Skeletal muscle satellite cell (primary cell): ENCODE data around the gene ATP5F1A.

Source experiments
- H3K27me3 ChIP-seq: 2 replicates; pipeline ENCODE4 v1.7.0; 2013; ENCODE audit warnings: low read length; ENCODE audit not compliant: control insufficient read depth, insufficient read depth
- H3K36me3 ChIP-seq: 2 replicates; pipeline ENCODE4 v1.7.0; 2013; ENCODE audit warnings: mild to moderate bottlenecking, control low read depth, low read length; ENCODE audit not compliant: insufficient read depth
- H3K4me1 ChIP-seq: 2 replicates; pipeline ENCODE4 v1.7.0; 2013; ENCODE audit warnings: low read length; ENCODE audit not compliant: control insufficient read depth, insufficient read depth
- H3K4me2 ChIP-seq: 2 replicates; pipeline ENCODE4 v1.7.0; 2013; ENCODE audit warnings: mild to moderate bottlenecking, low read length
- H3K4me3 ChIP-seq: 2 replicates; pipeline ENCODE4 v1.7.0; 2013; ENCODE audit warnings: low read length
- H3K9ac ChIP-seq: 2 replicates; pipeline ENCODE4 v1.7.0; 2013; ENCODE audit warnings: mild to moderate bottlenecking, low read depth, low read length, moderate library complexity
- H3K9me3 ChIP-seq: replicated peaks from 2 replicates; pipeline ENCODE4 v1.7.0; 2013; ENCODE audit warnings: mild to moderate bottlenecking, control low read depth, low read length

ATP5F1A gene

GRCh38 chr18:46072959-46073358, 25.1 kb downstream of the ATP5F1A start:
- peaks cover 8% of the 10 kb centered on the region for H3K36me3 ChIP-seq
- no peaks in the 10 kb centered on the region for H3K27me3 ChIP-seq
- no peaks in the 10 kb centered on the region for H3K9me3 ChIP-seq
- no peak overlapping the region for H3K4me3 ChIP-seq
- H3K4me1 ChIP-seq: peaks cover 18% of the 10 kb centered on the region
- H3K4me2 ChIP-seq: no peak overlapping the region
- H3K9ac ChIP-seq: no peak overlapping the region

DNA sequence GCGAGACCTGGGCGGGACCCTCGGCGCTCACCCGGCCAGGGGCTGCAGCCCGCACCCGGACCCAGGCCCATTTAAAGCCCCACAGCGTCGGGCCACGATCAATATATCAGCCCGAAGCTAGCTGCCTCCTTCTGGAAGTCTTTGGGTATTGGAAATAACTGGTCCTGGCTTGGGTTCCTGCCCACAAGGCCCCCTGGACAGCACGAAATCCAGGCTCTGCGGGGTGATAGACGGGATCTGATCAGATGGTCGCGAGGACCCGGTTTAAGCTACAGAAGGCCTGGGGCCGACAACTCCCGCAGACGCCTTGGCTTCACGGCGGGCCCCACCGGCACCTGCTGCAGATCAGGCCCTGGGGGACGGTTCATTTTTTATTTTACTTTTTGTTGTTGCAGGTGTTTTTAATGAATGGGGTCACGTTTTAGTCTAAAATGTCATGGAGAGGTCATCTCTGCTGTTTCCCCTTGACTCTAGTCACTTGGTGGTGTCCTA, 25.7 kb downstream of the ATP5F1A start:
- Histone ChIP-seq H3K9me3 (no peaks in the 10 kb centered on the region), H3K4me2 (peak overlapping the region; percentile 92), H3K9ac (peak overlapping the region; percentile 82), H3K36me3 (peaks cover 3% of the 10 kb centered on the region), H3K4me3 (peak overlapping the region; percentile 85), H3K4me1 (peaks cover 18% of the 10 kb centered on the region), H3K27me3 (no peaks in the 10 kb centered on the region)

DNA sequence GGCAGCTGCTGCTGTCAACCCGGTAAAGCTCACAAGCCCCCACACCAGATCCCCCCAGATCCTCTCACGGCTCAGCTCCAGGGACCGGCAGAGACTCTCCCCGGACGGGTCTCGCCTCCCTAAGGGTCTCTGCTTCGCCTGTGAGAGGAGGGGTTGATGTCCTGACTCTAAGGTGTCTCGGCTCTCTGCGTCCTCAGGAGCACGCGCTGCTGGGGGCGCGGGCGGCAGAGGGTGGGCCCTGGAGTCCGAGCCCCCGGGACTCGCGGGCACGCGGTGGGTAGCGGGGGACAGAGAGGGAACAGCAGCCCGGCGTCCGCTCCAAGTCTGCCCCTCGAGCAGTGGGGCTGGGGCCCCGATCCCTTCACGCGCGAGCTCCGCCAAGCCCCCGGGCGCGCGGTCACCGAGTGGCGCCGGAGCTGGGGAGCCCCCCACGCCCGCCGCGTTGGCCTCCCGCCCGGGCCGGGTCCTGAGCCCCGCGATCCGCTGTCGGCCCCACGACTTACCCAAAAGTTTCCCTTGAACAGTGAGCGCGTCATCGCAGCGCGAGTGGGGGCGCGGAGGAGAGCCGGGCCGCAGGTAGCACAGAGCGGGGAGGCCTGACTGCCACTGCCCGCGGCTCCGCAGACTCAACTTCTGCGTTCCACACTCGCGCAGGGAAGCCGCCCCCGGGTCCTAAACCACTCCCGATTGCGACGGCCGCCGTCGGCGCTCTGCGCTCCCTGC, 26.3 kb downstream of the ATP5F1A start, which contains the start of gene PSTPIP2:
TSS of gene PSTPIP2 (minus strand) at position 608 of the 723 bp plus-strand sequence. CDS start at position 536, 72 bp downstream.
- Histone ChIP-seq H3K4me1 (peaks cover 18% of the 10 kb centered on the region), H3K9me3 (no peaks in the 10 kb centered on the region), H3K27me3 (no peaks in the 10 kb centered on the region), H3K4me3 (peak within 1 kb of the TSS; percentile 85), H3K36me3 (no peaks in the 10 kb centered on the region), H3K9ac (peak within 1 kb of the TSS; percentile 82), H3K4me2 (peak within 1 kb of the TSS; percentile 92)

GRCh38 chr18:46070815-46071652, 27.1 kb downstream of the ATP5F1A start:
- no peaks in the 10 kb centered on the region for H3K27me3 ChIP-seq
- H3K4me2 ChIP-seq: peak overlapping the region; percentile 92
- H3K4me1 ChIP-seq: peaks cover 18% of the 10 kb centered on the region
- no peaks in the 10 kb centered on the region for H3K9me3 ChIP-seq
- peak overlapping the region; percentile 82 for H3K9ac ChIP-seq
- H3K4me3 ChIP-seq: peak overlapping the region; percentile 85
- H3K36me3 ChIP-seq: no peaks in the 10 kb centered on the region

DNA sequence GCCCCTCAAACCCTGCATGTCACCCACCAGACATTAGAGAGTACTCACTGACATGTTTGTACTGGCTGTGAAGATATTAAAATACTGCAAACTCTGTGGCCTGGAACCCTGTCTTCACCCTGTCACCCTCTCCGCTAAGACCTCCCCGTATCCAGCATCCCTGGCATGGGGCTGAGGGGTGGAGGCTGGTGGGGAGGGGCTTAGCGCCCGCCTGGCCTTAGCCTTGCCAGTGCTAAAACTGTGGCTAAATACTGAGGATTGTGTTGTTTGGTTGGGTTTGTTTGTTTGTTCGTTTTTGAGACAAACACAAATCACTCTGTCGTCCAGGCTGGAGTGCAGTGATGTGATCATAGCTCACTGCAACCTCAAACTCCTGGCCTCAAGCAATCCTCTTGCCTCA, 27.9 kb downstream of the ATP5F1A start:
- H3K4me2 ChIP-seq: no peak overlapping the region
- no peak overlapping the region for H3K9ac ChIP-seq
- H3K27me3 ChIP-seq: no peaks in the 10 kb centered on the region
- no peaks in the 10 kb centered on the region for H3K36me3 ChIP-seq
- H3K9me3 ChIP-seq: no peaks in the 10 kb centered on the region
- H3K4me1 ChIP-seq: peaks cover 18% of the 10 kb centered on the region
- H3K4me3 ChIP-seq: no peak overlapping the region

DNA sequence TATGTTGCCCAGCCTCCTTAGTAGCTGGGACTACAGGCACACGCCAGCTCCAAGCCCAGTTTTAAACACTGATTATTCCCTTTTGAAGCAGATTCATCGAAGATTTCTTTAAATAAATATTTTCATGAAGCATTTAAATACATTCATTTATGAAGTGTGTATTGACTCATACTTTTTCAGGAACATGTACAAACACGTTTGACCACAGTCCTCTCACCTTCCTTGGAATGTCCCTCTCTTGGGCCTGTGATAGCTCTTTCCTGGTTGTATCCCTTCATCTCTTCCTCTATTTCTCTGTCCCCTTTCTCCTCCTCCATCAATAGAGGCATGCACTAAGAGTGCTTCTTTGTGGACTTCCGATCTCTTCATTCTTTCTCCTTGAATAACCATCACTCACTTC, 28.6 kb downstream of the ATP5F1A start:
- no peak overlapping the region for H3K4me3 ChIP-seq
- H3K4me2 ChIP-seq: no peak overlapping the region
- peaks cover 18% of the 10 kb centered on the region for H3K4me1 ChIP-seq
- no peaks in the 10 kb centered on the region for H3K36me3 ChIP-seq
- no peaks in the 10 kb centered on the region for H3K9me3 ChIP-seq
- H3K9ac ChIP-seq: no peak overlapping the region
- H3K27me3 ChIP-seq: no peaks in the 10 kb centered on the region

GRCh38 chr18:46068763-46069162, 29.3 kb downstream of the ATP5F1A start:
- H3K9me3 ChIP-seq: no peaks in the 10 kb centered on the region
- H3K4me1 ChIP-seq: peaks cover 15% of the 10 kb centered on the region
- H3K4me2 ChIP-seq: no peak overlapping the region
- H3K9ac ChIP-seq: no peak overlapping the region
- no peaks in the 10 kb centered on the region for H3K27me3 ChIP-seq
- H3K36me3 ChIP-seq: no peaks in the 10 kb centered on the region
- no peak overlapping the region for H3K4me3 ChIP-seq

GRCh38 chr18:46067438-46068007, 30.6 kb downstream of the ATP5F1A start:
- no peak overlapping the region for H3K4me3 ChIP-seq
- H3K4me2 ChIP-seq: no peak overlapping the region
- no peaks in the 10 kb centered on the region for H3K36me3 ChIP-seq
- peaks cover 9% of the 10 kb centered on the region for H3K4me1 ChIP-seq
- no peaks in the 10 kb centered on the region for H3K27me3 ChIP-seq
- no peak overlapping the region for H3K9ac ChIP-seq
- no peaks in the 10 kb centered on the region for H3K9me3 ChIP-seq

- no peaks in the 10 kb centered on the region for H3K36me3 ChIP-seq
- H3K4me2 ChIP-seq: no peak overlapping the region
- no peak overlapping the region for H3K9ac ChIP-seq
- H3K4me1 ChIP-seq: no peaks in the 10 kb centered on the region
- H3K4me3 ChIP-seq: no peak overlapping the region
- H3K9me3 ChIP-seq: no peaks in the 10 kb centered on the region
- no peaks in the 10 kb centered on the region for H3K27me3 ChIP-seq
Observed at GRCh38 chr18:46062781-46063180, 35.3 kb downstream of the ATP5F1A start.

- Histone ChIP-seq H3K36me3 (no peaks in the 10 kb centered on the region), H3K4me1 (no peaks in the 10 kb centered on the region), H3K4me3 (no peak overlapping the region), H3K9me3 (no peaks in the 10 kb centered on the region), H3K9ac (no peak overlapping the region), H3K27me3 (no peaks in the 10 kb centered on the region), H3K4me2 (no peak overlapping the region)
Observed at GRCh38 chr18:46061796-46062195, 36.3 kb downstream of the ATP5F1A start.

DNA sequence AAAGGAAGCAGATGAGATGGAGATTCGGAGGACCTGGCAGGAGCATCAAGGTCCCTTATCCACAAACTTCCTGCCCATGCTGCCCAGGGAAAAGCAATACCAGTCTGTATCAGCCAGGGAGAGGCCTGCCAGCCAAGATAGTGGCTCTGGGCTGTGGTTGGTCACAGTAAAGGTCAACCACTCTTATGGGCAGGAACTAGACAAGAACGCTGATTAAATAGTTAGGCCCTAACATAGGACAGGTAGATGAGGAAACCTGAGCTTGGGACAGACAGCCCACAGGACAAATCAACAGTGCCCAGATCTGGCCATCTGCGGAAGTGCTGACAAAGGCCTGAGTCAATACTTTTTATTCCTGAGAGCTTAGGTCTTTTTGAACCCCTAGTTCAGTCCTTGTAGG, 36.7 kb downstream of the ATP5F1A start:
- no peak overlapping the region for H3K4me3 ChIP-seq
- H3K9me3 ChIP-seq: no peaks in the 10 kb centered on the region
- no peak overlapping the region for H3K9ac ChIP-seq
- no peaks in the 10 kb centered on the region for H3K4me1 ChIP-seq
- no peak overlapping the region for H3K4me2 ChIP-seq
- H3K27me3 ChIP-seq: no peaks in the 10 kb centered on the region
- H3K36me3 ChIP-seq: no peaks in the 10 kb centered on the region
